ENCODE data around the gene OR2G6.
"Not testable (repeated sequence)": the region's sequence is repeated elsewhere in the genome, so short reads cannot be mapped to it uniquely, and the experiment has no call there.

The OR2G6 gene

DNA sequence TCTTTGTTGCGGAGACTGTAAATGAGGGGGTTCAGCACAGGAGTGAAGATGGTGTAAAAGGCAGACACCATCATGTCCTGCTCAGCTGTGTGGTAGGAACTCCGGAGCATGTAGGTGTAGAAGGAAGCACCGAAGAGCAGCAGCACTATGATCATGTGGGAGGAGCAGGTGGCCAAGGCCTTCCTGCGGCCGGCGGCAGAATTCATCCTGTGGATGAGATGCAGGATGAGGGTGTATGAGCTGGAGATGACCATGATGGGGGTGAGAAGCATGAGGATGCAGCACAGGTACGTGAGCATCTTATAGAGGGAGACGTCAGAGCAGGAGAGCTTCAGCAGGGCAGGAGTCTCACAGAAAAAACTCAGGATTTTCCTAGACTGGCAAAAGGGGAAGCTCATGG is 66.0 kb downstream of the OR2G6 start:
- in situ Hi-C loops (cut with HindIII; ENCODE audit: low sequenced_read_pairs), result not testable (repeated sequence)

DNA sequence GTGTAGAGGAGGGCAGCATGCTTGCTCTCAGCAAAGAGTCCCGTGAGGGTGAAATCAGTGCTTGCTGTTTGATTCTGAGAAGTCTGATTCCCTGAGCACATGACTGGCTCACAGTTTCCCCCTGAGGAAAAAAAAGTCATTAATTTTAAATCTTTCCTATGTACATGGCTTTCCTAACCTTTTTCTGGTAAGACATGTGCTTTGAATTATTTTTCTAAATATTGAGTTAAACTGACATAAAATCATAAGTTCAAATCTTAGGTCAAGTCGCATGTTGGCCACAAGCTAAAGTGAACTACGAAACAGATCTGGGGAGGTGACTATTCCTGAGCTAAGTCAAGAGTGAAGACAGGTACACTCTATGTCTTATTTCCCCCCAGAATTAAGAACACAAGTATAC is 66.8 kb downstream of the OR2G6 start, which contains the start of gene OR2T34:
Gene OR2T34, minus strand, starts transcription at position 101 of the 400 bp plus-strand sequence. Its CDS starts 0 bp downstream, at position 101.
- in situ Hi-C loops (cut with HindIII; ENCODE audit: low sequenced_read_pairs), result not testable (repeated sequence)

GRCh38 chr1:248576260-248576980 is 68.5 kb downstream of the OR2G6 start:
- in situ Hi-C loops (cut with HindIII; ENCODE audit: low sequenced_read_pairs), result no loop called here

All from endothelial cell of hepatic sinusoid (primary cell).